ENCODE measurements around the gene NUMA1. TPM values are rescaled to one million over a fixed set of nuclear protein-coding genes. Genes with fewer than 3 reads are reported as not detected.

The NUMA1 gene
- total RNA-seq, 1 experiment from 2014 or later = 267 TPM

DNA sequence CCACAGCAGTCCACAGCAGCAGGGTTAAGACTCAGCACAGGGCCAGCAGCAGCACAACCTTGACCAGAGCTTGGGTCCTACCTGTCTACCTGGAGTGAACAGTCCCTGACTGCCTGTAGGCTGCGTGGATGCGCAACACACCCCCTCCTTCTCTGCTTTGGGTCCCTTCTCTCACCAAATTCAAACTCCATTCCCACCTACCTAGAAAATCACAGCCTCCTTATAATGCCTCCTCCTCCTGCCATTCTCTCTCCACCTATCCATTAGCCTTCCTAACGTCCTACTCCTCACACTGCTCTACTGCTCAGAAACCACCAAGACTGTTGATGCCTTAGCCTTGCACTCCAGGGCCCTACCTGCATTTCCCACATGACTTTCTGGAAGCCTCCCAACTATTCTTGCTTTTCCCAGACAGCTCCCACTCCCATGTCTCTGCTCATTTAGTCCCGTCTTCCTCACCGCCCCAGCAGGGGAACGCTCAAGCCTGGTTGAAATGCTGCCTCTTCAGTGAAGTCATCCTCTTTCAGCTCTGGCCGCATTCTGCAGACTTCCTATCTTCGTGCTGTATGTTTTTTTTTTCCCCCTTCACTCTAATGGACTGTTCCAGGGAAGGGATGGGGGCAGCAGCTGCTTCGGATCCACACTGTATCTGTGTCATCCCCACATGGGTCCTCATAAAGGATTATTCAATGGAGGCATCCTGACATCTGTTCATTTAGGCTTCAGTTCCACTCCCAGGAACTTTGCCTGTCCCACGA lies 78.3 kb downstream of the NUMA1 start:
- Histone ChIP-seq H3K27me3 (ENCODE audit: insufficient read depth, low read depth) (no peaks in the 10 kb centered on the region), H3F3A (ENCODE audit: insufficient read depth, low read depth) (peaks cover 30% of the 10 kb centered on the region; the same call in 1 of the 2 replicates), H3K4me3 (no peak overlapping the region), H3K4me2 (no peak overlapping the region), H3K27ac (no peak overlapping the region), H4K20me1 (ENCODE audit: insufficient read depth) (peaks cover 7% of the 10 kb centered on the region), H2AFZ (no peak overlapping the region), H3K4me1 (replicated peaks; ENCODE audit: insufficient read depth) (no peaks in the 10 kb centered on the region), H3K79me2 (ENCODE audit: low read depth) (no peaks in the 10 kb centered on the region), H3K9me2 (ENCODE audit: insufficient read depth) (no peaks in the 10 kb centered on the region), H3K9me3 (ENCODE audit: insufficient read depth, low read depth) (no peaks in the 10 kb centered on the region), H3K36me3 (ENCODE audit: low read depth) (0 out of 2 replicates have a peak, but pooled peaks cover 11% of the 10 kb centered on the region)
- no TSS peak for BruUV-seq (replicated peaks)
- ChIA-PET POLR2A (ENCODE audit: unreplicated experiment) (interaction anchor here (0.6 kb wide), 1 partner anchor 72 kb away, joined by 3 read pairs; no protein-coding TSS in a partner anchor), CTCF (no interaction called here)
- TF ChIP-seq EZH2 (IDR thresholded peaks at IDR 0.05; ENCODE audit: low read depth) = no peak
- TF ChIP-seq, protein P1, sequence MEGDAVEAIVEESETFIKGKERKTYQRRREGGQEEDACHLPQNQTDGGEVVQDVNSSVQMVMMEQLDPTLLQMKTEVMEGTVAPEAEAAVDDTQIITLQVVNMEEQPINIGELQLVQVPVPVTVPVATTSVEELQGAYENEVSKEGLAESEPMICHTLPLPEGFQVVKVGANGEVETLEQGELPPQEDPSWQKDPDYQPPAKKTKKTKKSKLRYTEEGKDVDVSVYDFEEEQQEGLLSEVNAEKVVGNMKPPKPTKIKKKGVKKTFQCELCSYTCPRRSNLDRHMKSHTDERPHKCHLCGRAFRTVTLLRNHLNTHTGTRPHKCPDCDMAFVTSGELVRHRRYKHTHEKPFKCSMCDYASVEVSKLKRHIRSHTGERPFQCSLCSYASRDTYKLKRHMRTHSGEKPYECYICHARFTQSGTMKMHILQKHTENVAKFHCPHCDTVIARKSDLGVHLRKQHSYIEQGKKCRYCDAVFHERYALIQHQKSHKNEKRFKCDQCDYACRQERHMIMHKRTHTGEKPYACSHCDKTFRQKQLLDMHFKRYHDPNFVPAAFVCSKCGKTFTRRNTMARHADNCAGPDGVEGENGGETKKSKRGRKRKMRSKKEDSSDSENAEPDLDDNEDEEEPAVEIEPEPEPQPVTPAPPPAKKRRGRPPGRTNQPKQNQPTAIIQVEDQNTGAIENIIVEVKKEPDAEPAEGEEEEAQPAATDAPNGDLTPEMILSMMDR (conservative IDR thresholded peaks at IDR 0.05) = no peak
- DNase-seq = no peak
- intact Hi-C loops (cut with micrococcal nuclease; ENCODE audit: unreplicated experiment) = no loop called here

- no peaks in the 10 kb centered on the region for H3K9me2 ChIP-seq (ENCODE audit: insufficient read depth)
- H3K4me2 ChIP-seq = no peak overlapping the region
- no peaks in the 10 kb centered on the region for H3K27me3 ChIP-seq (ENCODE audit: insufficient read depth, low read depth)
- 0 out of 2 replicates have a peak, but pooled peaks cover 11% of the 10 kb centered on the region for H3K36me3 ChIP-seq (ENCODE audit: low read depth)
- peaks cover 26% of the 10 kb centered on the region; the same call in 1 of the 2 replicates for H3F3A ChIP-seq (ENCODE audit: insufficient read depth, low read depth)
- POLR2A ChIA-PET (ENCODE audit: unreplicated experiment) = no interaction called here
- no peak for DNase-seq
- no peak overlapping the region for H3K27ac ChIP-seq
- no peak overlapping the region for H2AFZ ChIP-seq
- BruUV-seq (replicated peaks) = no TSS peak
- CTCF ChIA-PET = interaction anchor here (0.7 kb wide), 1 partner anchor 19 kb away, joined by 3 read pairs; no protein-coding TSS in a partner anchor
- no peaks in the 10 kb centered on the region for H3K4me1 ChIP-seq (replicated peaks; ENCODE audit: insufficient read depth)
- no peaks in the 10 kb centered on the region for H3K9me3 ChIP-seq (ENCODE audit: insufficient read depth, low read depth)
- no peak overlapping the region for H3K4me3 ChIP-seq
- TF ChIP-seq, protein P1 (conservative IDR thresholded peaks at IDR 0.05) = no peak
- no peak for TF ChIP-seq EZH2 (IDR thresholded peaks at IDR 0.05; ENCODE audit: low read depth)
- H3K79me2 ChIP-seq (ENCODE audit: low read depth) = no peaks in the 10 kb centered on the region
- peaks cover 3% of the 10 kb centered on the region; the same call in 1 of the 2 replicates for H4K20me1 ChIP-seq (ENCODE audit: insufficient read depth)
- intact Hi-C loops (cut with micrococcal nuclease; ENCODE audit: unreplicated experiment) = no loop called here
Observed at GRCh38 chr11:72001285-72001684, 79.1 kb downstream of the NUMA1 start.

GRCh38 chr11:72000202-72000867 lies 80.0 kb downstream of the NUMA1 start:
- no peak overlapping the region for H3K27ac ChIP-seq
- H2AFZ ChIP-seq = no peak overlapping the region
- peaks cover 26% of the 10 kb centered on the region; the same call in 1 of the 2 replicates for H3F3A ChIP-seq (ENCODE audit: insufficient read depth, low read depth)
- no peaks in the 10 kb centered on the region for H3K27me3 ChIP-seq (ENCODE audit: insufficient read depth, low read depth)
- H3K4me1 ChIP-seq (replicated peaks; ENCODE audit: insufficient read depth) = no peaks in the 10 kb centered on the region
- H4K20me1 ChIP-seq (ENCODE audit: insufficient read depth) = peaks cover 3% of the 10 kb centered on the region; the same call in 1 of the 2 replicates
- ChIA-PET POLR2A (ENCODE audit: unreplicated experiment) (interaction anchor here (0.5 kb wide), 1 partner anchor 73 kb away, joined by 18 read pairs; no protein-coding TSS in a partner anchor), CTCF (interaction anchor here (0.7 kb wide), 1 partner anchor 18 kb away, joined by 3 read pairs; no protein-coding TSS in a partner anchor)
- no peaks in the 10 kb centered on the region for H3K9me3 ChIP-seq (ENCODE audit: insufficient read depth, low read depth)
- no peaks in the 10 kb centered on the region for H3K9me2 ChIP-seq (ENCODE audit: insufficient read depth)
- TF ChIP-seq, protein P1 (conservative IDR thresholded peaks at IDR 0.05) = no peak
- TF ChIP-seq EZH2 (IDR thresholded peaks at IDR 0.05; ENCODE audit: low read depth) = no peak
- intact Hi-C loops (cut with micrococcal nuclease; ENCODE audit: unreplicated experiment) = no loop called here
- H3K4me2 ChIP-seq = no peak overlapping the region
- BruUV-seq (replicated peaks) = no TSS peak
- H3K4me3 ChIP-seq = no peak overlapping the region
- H3K36me3 ChIP-seq (ENCODE audit: low read depth) = 0 out of 2 replicates have a peak, but pooled peaks cover 11% of the 10 kb centered on the region
- DNase-seq = no peak
- no peaks in the 10 kb centered on the region for H3K79me2 ChIP-seq (ENCODE audit: low read depth)

Data from PC-9 (cell line).